Ishikawa (cell line): Measurements from ENCODE around the gene HBP1.

ENCODE experiments used
- CEBPB ChIP-seq: IDR thresholded peaks from 2 replicates; pipeline ENCODE4 v1.6.1; 2012
- CREB1 ChIP-seq: IDR thresholded peaks from 2 replicates; pipeline ENCODE4 v1.6.1; 2012; ENCODE audit warnings: low read depth
- EGR1 ChIP-seq: IDR thresholded peaks from 2 replicates; pipeline ENCODE4 v1.6.1; 2012
- EP300 ChIP-seq: IDR thresholded peaks from 2 replicates; pipeline ENCODE4 v1.6.1; 2012; ENCODE audit warnings: borderline replicate concordance
- FOXM1 ChIP-seq: IDR thresholded peaks from 2 replicates; pipeline ENCODE4 v1.6.1; 2012; ENCODE audit warnings: low read depth, borderline replicate concordance
- MAX ChIP-seq: IDR thresholded peaks from 2 replicates; pipeline ENCODE4 v1.6.1; 2012
- NFIC ChIP-seq: IDR thresholded peaks from 2 replicates; pipeline ENCODE4 v1.6.1; 2012
- RAD21 ChIP-seq: IDR thresholded peaks from 2 replicates; pipeline ENCODE4 v1.6.1; 2012; ENCODE audit warnings: low read depth
- REST ChIP-seq: IDR thresholded peaks from 2 replicates; pipeline ENCODE4 v1.6.1; 2012; ENCODE audit warnings: low read depth, mild to moderate bottlenecking
- TAF1 ChIP-seq: IDR thresholded peaks from 2 replicates; pipeline ENCODE4 v1.6.1; 2012; ENCODE audit warnings: low read depth, mild to moderate bottlenecking
- TCF12 ChIP-seq: IDR thresholded peaks from 2 replicates; pipeline ENCODE4 v1.6.1; 2012; ENCODE audit warnings: low read depth
- TEAD4 ChIP-seq: IDR thresholded peaks from 2 replicates; pipeline ENCODE4 v1.6.1; 2012
- USF1 ChIP-seq: IDR thresholded peaks from 2 replicates; pipeline ENCODE4 v1.6.1; 2012
- YY1 ChIP-seq: IDR thresholded peaks from 2 replicates; pipeline ENCODE4 v1.6.1; 2012; ENCODE audit warnings: low read depth
- ZBTB7A ChIP-seq: IDR thresholded peaks from 2 replicates; pipeline ENCODE4 v1.6.1; 2012; ENCODE audit warnings: low read depth

HBP1 gene

GRCh38 chr7:107185716-107186115 is 16.9 kb downstream of the HBP1 start:
- TF ChIP-seq NFIC: no peak
- no peak for TF ChIP-seq MAX
- no peak for TF ChIP-seq TCF12
- TF ChIP-seq YY1: no peak
- TF ChIP-seq REST: no peak
- TF ChIP-seq CREB1: no peak

- TF ChIP-seq REST: no peak
- TF ChIP-seq YY1: no peak
- TF ChIP-seq RAD21: no peak
- TF ChIP-seq EGR1: no peak
- no peak for TF ChIP-seq USF1
- no peak for TF ChIP-seq CEBPB
- no peak for TF ChIP-seq TAF1
- TF ChIP-seq NFIC: no peak
- TF ChIP-seq CREB1: no peak
- no peak for TF ChIP-seq TEAD4
Observed at GRCh38 chr7:107186240-107186639, 17.4 kb downstream of the HBP1 start.

GRCh38 chr7:107187774-107188173 is 19.0 kb downstream of the HBP1 start:
- TF ChIP-seq YY1: no peak
- TF ChIP-seq USF1: no peak
- no peak for TF ChIP-seq RAD21
- no peak for TF ChIP-seq MAX
- TF ChIP-seq TAF1: no peak
- no peak for TF ChIP-seq EGR1
- TF ChIP-seq EP300: no peak
- TF ChIP-seq ZBTB7A: no peak
- TF ChIP-seq TEAD4: no peak
- TF ChIP-seq NFIC: no peak
- no peak for TF ChIP-seq CEBPB
- no peak for TF ChIP-seq CREB1
- no peak for TF ChIP-seq TCF12

GRCh38 chr7:107190090-107190489 is 21.3 kb downstream of the HBP1 start:
- TF ChIP-seq ZBTB7A (no peak), TCF12 (no peak), RAD21 (no peak), TEAD4 (no peak), CEBPB (no peak), EGR1 (no peak), CREB1 (no peak), YY1 (no peak), TAF1 (no peak), NFIC (no peak), FOXM1 (no peak), USF1 (no peak), REST (no peak), MAX (no peak), EP300 (no peak)
